ENCODE results near the gene IL6ST.

- TF ChIP-seq CTCF (IDR thresholded peaks at IDR 0.05; ENCODE audit: low read depth, low read length, missing input control) (no peak), TAF1 (conservative IDR thresholded peaks at IDR 0.05) (no peak), MAX (IDR thresholded peaks at IDR 0.05) (no peak), RAD21 (IDR thresholded peaks at IDR 0.05) (no peak)
Measured at GRCh38 chr5:55902696-55903095, 92.1 kb downstream of the IL6ST start.

Measured in liver (tissue), 3 donors.